ENCODE data around the gene SMAD6. TPM values are rescaled to one million over a fixed set of nuclear protein-coding genes. Genes with fewer than 3 reads are reported as not detected.

SMAD6 gene
- total RNA-seq, 4 donors from 2014 or later, result 9.4 to 18.9 (median 14.3) TPM

DNA sequence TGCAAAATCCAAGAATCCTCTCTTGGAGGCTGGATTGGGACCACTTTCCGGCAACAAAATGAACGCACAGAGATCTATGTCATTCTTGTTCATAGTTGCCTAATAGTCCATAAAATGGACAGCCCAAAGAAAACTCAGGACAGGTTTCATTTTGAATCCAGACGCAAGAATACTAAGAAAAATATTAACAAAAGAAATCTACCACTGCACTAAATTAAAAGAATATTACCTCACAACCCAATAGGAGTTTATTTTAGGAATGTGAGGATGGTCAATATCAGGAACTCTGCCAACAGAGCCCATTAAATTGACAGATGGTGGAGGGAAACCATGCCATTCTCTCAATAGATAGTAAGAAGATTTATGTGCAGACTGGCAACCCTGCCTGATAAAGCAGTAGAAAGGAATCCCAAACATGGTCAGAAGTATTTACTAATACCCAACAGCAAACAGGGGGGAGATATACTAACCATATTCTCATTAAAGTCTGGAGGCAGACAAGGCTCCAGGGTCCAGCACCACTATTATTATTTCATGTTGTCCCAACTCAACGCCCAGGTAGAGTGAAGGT, 127.6 kb downstream of the SMAD6 start:
- no peak overlapping the region for H3K27ac ChIP-seq (replicated peaks in 1 of 4)
- WGBS, result 95% methylated on average over 4 of the region's 4 CpGs
- intact Hi-C loops (cut with DNase I), result no loop called here
- no peak for TF ChIP-seq EP300 (IDR thresholded peaks at IDR 0.05)
- TF ChIP-seq, protein P1, sequence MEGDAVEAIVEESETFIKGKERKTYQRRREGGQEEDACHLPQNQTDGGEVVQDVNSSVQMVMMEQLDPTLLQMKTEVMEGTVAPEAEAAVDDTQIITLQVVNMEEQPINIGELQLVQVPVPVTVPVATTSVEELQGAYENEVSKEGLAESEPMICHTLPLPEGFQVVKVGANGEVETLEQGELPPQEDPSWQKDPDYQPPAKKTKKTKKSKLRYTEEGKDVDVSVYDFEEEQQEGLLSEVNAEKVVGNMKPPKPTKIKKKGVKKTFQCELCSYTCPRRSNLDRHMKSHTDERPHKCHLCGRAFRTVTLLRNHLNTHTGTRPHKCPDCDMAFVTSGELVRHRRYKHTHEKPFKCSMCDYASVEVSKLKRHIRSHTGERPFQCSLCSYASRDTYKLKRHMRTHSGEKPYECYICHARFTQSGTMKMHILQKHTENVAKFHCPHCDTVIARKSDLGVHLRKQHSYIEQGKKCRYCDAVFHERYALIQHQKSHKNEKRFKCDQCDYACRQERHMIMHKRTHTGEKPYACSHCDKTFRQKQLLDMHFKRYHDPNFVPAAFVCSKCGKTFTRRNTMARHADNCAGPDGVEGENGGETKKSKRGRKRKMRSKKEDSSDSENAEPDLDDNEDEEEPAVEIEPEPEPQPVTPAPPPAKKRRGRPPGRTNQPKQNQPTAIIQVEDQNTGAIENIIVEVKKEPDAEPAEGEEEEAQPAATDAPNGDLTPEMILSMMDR (IDR thresholded peaks at IDR 0.05), result no peak
- TF ChIP-seq POLR2A (IDR thresholded peaks at IDR 0.05; ENCODE audit: low read depth), result no peak
- no peak for TF ChIP-seq POLR2AphosphoS5 (IDR thresholded peaks at IDR 0.05)
- H3K4me3 ChIP-seq, result no peak overlapping the region
- no peaks in the 10 kb centered on the region for H3K27me3 ChIP-seq
- H3K36me3 ChIP-seq, result no peaks in the 10 kb centered on the region
- no peak for DNase-seq (ENCODE audit: extremely low spot score)
- H3K9me3 ChIP-seq, result no peaks in the 10 kb centered on the region
- peaks cover 0 to 3% (median 0%) of the 10 kb centered on the region in 4 donors for H3K4me1 ChIP-seq

DNA sequence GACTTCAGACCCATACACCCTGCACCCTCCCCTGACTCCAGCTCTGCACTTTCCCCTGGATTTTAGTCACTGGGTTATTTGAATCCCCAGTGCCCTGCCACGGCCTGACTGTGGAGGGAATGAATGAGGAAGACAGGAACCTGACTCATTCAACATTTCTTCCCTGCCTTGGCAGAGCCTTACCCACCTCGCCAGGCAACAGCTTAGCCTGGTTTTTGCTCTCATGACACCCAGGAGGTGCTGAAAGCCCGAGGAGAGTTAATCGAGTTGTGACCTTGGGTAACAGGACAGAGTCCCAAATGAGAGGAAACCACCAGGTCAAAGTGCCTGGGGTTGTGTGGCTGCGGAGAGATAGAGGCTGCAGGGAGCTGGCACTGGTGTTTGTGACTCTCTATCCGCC, 128.3 kb downstream of the SMAD6 start:
- Histone ChIP-seq H3K9me3 (no peaks in the 10 kb centered on the region), H3K4me3 (no peak overlapping the region), H3K36me3 (no peaks in the 10 kb centered on the region), H3K4me1 (peaks cover 0 to 3% (median 0%) of the 10 kb centered on the region in 4 donors), H3K27ac (replicated peaks in 1 of 4) (no peak overlapping the region), H3K27me3 (no peaks in the 10 kb centered on the region)
- intact Hi-C loops (cut with DNase I), result no loop called here
- DNase-seq (ENCODE audit: extremely low spot score), result no peak
- TF ChIP-seq EP300 (IDR thresholded peaks at IDR 0.05) (no peak), POLR2A (IDR thresholded peaks at IDR 0.05; ENCODE audit: low read depth) (no peak), POLR2AphosphoS5 (IDR thresholded peaks at IDR 0.05) (no peak)
- TF ChIP-seq, protein P1 (IDR thresholded peaks at IDR 0.05), result no peak
- 77% methylated on average over 6 of the region's 6 CpGs for WGBS

DNA sequence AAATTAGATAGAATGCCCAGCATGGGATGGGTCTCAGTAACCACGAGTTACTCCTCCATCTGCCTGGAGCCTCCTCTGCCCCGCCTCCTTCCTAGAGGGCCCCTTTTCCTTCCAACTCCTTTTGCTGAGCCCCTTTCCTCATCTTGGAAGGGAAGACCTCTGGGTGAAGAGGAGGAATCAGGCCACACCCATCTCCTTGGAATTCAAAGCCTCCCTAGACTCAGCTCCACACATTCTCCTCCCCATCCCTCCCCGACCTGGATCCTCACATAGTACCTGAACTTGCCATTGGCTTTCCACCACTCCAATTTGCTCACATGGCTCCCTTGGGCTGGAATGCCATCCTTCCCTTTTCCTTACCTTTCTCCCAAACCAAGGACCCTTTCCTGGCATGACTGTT, 128.8 kb downstream of the SMAD6 start:
- no peaks in the 10 kb centered on the region for H3K36me3 ChIP-seq
- 91% methylated on average over 3 of the region's 3 CpGs for WGBS
- H3K27ac ChIP-seq (replicated peaks in 1 of 4), result no peak overlapping the region
- no peak for DNase-seq (ENCODE audit: extremely low spot score)
- peaks cover 0 to 3% (median 0%) of the 10 kb centered on the region in 4 donors for H3K4me1 ChIP-seq
- H3K27me3 ChIP-seq, result no peaks in the 10 kb centered on the region
- H3K9me3 ChIP-seq, result no peaks in the 10 kb centered on the region
- H3K4me3 ChIP-seq, result no peak overlapping the region
- intact Hi-C loops (cut with DNase I), result no loop called here
- TF ChIP-seq, protein P1 (IDR thresholded peaks at IDR 0.05), result no peak

DNA sequence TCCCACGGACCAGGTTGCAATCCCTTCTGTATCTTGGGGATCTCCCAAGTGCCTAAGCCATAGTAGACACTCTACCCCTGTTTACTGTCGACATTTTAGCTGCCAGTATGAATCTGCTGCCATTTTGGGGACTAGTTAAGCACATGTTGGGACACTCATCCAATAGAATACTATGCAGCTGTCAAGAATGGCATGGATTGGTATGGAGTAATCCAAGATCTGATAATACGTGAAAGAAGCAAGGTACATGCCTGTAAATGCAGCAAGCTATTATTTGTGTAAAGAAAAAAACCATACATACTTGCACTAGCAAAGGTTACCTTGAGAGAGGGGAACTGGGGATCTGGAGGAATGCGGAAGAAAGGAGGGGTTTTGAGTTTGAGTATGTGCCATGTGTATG, 129.3 kb downstream of the SMAD6 start:
- H3K27ac ChIP-seq (replicated peaks in 1 of 4), result no peak overlapping the region
- no peaks in the 10 kb centered on the region for H3K27me3 ChIP-seq
- H3K9me3 ChIP-seq, result no peaks in the 10 kb centered on the region
- no peak for DNase-seq (ENCODE audit: extremely low spot score)
- H3K4me1 ChIP-seq, result peaks cover 0 to 3% (median 0%) of the 10 kb centered on the region in 4 donors
- H3K36me3 ChIP-seq, result no peaks in the 10 kb centered on the region
- intact Hi-C loops (cut with DNase I), result no loop called here
- 93% methylated on average over 4 of the region's 4 CpGs for WGBS
- TF ChIP-seq, protein P1 (IDR thresholded peaks at IDR 0.05), result no peak
- TF ChIP-seq POLR2AphosphoS5 (IDR thresholded peaks at IDR 0.05), result no peak
- no peak for TF ChIP-seq EP300 (IDR thresholded peaks at IDR 0.05)
- TF ChIP-seq POLR2A (IDR thresholded peaks at IDR 0.05; ENCODE audit: low read depth), result no peak
- no peak overlapping the region for H3K4me3 ChIP-seq

DNA sequence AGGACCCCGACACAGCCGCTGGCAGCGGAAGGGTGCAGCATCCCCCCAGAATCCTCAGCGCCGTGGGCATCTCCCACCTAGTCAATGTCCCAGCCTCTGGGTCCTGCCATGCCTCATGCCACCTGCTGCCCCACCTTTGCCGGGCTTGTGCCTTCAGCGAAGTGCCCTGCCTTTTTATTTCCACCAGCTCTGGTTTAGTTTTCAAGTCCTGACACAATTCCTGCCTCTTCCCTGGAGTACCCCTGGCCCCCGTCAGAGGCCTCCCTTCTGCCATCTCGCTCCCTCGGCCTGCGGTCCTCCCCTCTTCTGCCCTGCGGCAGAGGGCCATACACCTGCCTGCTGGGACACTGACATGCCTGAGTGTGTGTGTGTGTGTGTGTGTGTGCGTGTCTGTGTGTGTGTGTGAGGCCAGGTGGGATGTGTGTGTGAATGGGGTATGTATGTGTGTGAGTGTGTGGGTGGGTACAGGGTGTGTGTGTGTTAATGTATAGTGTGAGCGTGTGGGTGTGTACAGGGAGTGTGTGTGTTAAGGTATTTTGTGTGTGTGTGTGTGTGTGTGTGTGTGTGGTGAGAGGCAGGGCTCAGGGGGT, 129.9 kb downstream of the SMAD6 start:
- Histone ChIP-seq H3K36me3 (no peaks in the 10 kb centered on the region), H3K27me3 (no peaks in the 10 kb centered on the region), H3K9me3 (no peaks in the 10 kb centered on the region), H3K4me3 (no peak overlapping the region), H3K27ac (replicated peaks in 1 of 4) (no peak overlapping the region), H3K4me1 (peaks cover 0 to 3% (median 0%) of the 10 kb centered on the region in 4 donors)
- no peak for TF ChIP-seq EP300 (IDR thresholded peaks at IDR 0.05)
- TF ChIP-seq POLR2A (IDR thresholded peaks at IDR 0.05; ENCODE audit: low read depth), result no peak
- TF ChIP-seq, protein P1 (IDR thresholded peaks at IDR 0.05), result no peak
- no peak for TF ChIP-seq POLR2AphosphoS5 (IDR thresholded peaks at IDR 0.05)
- 98% methylated on average over 12 of the region's 14 CpGs for WGBS
- no peak for DNase-seq (ENCODE audit: extremely low spot score)
- intact Hi-C loops (cut with DNase I), result no loop called here
